ENCODE measurements around the gene GRAMD1A. TPM values are rescaled to one million over a fixed set of nuclear protein-coding genes. Genes with fewer than 3 reads are reported as not detected.

Gene GRAMD1A
- total RNA-seq, 1 experiment from 2014 or later: 24.8 TPM

DNA sequence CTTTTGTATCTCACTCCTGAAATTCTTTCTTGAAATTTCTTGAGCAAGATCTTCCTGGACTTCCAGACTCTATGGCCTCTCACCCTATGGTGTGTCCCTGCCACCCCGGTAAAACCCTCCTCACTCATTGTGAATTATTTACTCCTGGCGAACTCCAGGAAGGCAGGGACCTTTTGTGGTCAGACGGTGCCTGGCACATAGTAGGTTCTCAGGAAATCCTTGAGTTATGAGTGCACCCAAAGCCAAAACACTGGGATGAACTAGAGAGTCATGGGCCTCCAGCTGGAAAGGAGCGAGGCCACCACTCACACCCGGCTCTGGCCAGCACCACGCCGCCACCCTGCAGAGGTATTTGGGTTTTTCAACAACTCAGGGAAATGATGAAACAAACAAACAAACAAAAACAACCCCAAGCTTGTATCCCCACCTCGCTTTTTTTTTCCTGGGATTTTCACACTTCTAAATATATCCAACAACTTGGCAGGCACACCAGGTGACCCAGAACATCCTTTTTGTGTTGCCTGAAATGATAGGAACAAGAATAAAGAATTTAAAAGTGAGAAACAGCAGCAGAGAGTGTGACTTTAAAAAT, 52.6 kb downstream of the GRAMD1A start:
- DNase-seq (ENCODE audit: low spot score): no peak

- DNase-seq (ENCODE audit: low spot score): no peak
These were observed 53.7 kb downstream of the GRAMD1A start for GRCh38 chr19:35053667-35054293.

DNA sequence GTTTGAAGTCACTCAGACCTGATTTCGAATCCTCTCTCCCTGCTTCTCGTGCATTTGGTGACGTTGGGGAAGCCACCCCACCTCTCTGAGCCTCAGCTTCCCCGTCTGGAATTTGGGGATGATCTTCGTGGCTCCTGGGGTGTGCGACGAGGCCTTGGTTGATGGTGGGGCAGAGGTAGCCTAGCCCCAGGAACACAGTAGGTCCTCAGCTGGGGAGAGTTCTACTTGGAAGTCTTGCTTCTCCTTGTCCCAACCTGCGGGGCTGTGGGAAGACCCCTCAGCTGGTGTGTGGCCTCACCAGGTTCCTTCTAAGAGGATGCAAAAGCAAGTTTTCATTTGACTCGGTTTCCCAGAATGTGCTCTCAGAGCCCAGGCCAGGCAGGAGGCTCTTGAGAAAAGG, 54.5 kb downstream of the GRAMD1A start:
- DNase-seq (ENCODE audit: low spot score): no peak

DNA sequence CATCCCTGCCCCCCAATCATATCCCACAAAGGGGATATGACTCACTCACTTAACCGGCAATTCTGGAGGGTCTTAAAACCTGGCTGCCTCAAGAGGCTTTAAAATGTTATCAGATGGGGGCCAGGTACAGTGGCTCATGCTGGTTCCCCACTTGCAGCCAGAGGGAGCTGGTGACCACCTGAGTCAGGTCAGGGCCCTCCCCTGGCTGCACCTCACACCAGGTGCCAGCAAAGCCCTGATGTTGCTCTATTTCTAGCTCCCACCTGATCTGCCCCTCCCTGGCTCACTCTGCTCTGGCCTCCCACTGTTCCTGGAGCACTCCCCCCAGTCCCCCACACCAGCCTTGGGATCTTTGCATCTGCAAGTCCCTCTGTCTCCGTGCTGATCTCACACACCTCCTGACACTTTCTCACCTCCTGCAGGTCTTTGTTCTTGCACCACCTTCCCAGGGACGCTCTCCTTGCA, 55.6 kb downstream of the GRAMD1A start:
- DNase-seq (ENCODE audit: low spot score): peak; percentile 59

DNA sequence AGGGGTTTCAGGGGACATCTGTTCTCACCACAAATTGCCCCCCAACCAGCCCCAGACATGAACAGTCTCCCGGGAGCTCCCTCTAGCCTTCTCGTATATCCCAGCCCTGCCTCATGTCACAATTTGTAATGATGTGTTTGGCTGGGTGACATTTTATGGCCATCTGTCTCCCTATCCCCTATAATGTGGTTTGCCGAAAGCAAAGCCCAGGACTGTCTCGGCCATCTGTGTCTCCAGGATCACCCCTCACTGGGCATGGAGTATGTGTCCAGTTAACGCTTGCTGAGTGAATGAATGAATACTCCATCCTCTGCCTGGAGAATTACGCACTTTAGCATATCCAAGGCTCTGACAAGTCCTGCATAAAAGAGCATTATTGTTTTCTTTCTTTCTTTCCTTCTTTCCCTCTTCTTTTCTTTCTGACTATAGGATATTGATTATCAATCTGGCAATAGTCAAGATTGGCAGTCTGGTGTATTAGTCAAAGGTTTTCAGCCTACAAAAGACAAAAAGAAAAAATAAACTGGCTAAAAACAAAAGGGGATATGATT, 56.5 kb downstream of the GRAMD1A start:
- no peak for DNase-seq (ENCODE audit: low spot score)

- DNase-seq (ENCODE audit: low spot score): no peak
These were observed 58.2 kb downstream of the GRAMD1A start for GRCh38 chr19:35058370-35058769.

- DNase-seq (ENCODE audit: low spot score): no peak
These were observed 59.1 kb downstream of the GRAMD1A start for GRCh38 chr19:35059006-35059798.

DNA sequence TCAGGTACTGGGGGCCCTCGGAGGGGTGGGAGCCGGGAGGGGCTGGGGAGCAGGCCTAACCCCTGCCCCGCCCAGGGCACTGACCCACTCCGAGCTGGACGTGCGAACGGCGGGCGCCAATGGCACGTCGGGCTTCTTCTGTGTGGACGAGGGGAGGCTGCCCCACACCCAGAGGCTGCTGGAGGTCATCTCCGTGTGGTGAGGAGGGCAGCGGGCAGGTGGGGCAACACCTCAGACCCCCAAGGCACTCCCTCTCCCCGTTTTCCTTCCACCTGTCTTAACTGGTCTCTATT, 59.6 kb downstream of the GRAMD1A start:
- DNase-seq (ENCODE audit: low spot score): no peak

DNA sequence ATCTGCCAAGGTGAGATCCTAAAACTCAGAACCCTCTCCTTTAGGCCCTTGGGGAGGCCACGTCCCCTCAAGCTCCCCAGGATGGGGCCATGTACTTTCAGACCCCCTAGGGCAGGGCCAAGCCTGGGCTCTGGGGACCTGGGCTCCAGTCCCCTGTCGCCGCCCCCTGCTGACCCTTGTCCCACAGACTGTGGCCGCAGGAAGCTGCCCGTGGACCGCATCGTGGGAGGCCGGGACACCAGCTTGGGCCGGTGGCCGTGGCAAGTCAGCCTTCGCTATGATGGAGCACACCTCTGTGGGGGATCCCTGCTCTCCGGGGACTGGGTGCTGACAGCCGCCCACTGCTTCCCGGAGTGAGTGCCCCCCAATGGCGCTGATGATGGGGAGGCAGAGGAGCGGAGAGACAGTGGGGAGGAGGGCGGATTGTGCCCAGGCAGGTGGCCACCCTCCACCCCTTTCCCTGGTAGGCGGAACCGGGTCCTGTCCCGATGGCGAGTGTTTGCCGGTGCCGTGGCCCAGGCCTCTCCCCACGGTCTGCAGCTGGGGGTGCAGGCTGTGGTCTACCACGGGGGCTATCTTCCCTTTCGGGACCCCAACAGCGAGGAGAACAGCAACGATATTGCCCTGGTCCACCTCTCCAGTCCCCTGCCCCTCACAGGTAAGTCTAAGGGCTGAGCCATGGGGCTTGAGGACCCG, 60.2 kb downstream of the GRAMD1A start:
- DNase-seq (ENCODE audit: low spot score): no peak

- no peak for DNase-seq (ENCODE audit: low spot score)
These were observed 61.7 kb downstream of the GRAMD1A start for GRCh38 chr19:35061583-35062373.

GRCh38 chr19:35062942-35063341, 62.8 kb downstream of the GRAMD1A start:
- no peak for DNase-seq (ENCODE audit: low spot score)

- no peak for DNase-seq (ENCODE audit: low spot score)
These were observed 64.1 kb downstream of the GRAMD1A start for GRCh38 chr19:35063940-35064818.

- DNase-seq (ENCODE audit: low spot score): no peak
These were observed 65.5 kb downstream of the GRAMD1A start for GRCh38 chr19:35065574-35065973.

DNA sequence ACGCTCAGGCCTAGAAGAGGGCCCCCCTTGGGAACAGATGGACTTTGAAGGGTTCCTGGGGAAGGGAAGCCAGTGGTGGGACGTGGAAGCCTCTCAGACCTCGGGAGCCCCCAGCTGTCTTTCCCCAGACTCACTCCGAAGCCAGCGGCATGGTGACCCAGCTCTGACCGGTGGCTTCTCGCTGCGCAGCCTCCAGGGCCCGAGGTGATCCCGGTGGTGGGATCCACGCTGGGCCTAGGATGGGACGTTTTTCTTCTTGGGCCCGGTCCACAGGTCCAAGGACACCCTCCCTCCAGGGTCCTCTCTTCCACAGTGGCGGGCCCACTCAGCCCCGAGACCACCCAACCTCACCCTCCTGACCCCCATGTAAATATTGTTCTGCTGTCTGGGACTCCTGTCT, 66.0 kb downstream of the GRAMD1A start:
- no peak for DNase-seq (ENCODE audit: low spot score)

DNA sequence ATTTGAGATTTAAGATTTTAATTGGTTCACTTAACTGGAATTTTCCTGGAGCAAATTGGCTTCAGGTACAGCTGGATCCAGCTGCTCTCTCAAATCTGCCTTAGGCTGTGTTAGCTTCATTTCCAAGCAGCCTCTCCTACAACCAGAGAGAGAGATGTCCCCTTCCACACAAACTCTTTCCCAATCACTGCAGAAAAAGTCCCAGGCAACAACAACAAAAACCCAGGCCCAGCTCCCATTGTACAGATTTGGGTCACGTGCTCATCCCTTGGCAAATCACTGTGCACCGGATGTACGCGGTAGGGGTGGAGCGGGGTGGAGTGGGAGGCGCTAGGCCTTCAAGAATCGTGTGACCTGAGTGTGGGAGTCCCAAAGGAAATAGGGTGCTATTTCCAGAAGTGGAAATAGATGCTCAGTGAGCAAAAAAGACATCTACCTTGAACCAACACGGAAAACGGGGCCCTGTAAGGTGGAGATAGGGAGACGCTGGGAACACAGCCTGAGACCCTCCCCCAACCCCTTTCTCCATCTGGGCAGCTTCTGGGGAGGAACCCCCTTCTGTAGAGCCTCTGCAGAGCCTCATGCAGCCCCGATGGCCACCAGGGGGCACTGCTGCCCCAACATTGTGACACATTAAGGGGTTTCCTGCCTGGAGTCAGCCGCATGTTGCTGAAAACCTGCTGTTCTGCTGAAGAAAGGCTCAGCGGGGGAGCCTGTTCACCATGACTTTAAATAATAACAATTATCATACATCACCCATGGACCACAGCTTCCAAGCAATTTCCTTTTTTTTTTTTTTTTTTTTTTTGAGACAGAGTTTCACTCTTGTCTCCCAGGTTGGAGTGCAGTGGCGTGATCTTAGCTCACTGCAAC, 66.8 kb downstream of the GRAMD1A start:
- DNase-seq (ENCODE audit: low spot score): peak; percentile 96

DNA sequence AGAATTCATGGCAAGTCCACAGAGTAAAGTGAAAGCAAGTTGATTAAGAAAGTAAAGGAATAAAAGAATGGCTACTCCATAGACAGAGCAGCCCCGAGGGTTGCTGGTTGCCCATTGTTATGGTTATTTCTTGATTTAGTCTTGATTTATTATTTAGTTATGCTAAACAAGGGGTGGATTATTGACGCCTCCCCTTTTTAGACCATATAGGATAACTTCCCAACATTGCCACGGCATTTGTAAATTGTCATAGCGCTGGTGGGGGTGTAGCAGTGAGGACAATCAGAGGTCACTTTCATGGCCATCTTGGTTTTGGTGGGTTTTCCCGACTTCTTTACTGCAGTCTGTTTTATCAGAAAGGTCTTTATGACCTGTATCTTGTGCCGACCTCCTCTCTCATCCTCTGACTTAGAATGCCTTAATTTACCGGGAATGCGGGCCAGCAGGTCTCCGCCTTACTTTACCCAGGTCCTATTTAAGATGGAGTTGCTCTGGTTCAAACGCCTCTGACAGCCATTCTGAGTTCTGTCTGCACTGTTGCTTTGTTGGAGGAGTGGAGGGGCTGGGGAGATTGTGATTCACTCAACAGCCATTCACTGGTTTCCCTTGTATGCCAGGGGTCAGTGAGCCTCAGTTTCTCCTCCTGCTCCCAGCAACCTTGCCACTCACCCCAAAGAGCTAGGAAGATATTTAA, 69.0 kb downstream of the GRAMD1A start:
- no peak for DNase-seq (ENCODE audit: low spot score)

DNA sequence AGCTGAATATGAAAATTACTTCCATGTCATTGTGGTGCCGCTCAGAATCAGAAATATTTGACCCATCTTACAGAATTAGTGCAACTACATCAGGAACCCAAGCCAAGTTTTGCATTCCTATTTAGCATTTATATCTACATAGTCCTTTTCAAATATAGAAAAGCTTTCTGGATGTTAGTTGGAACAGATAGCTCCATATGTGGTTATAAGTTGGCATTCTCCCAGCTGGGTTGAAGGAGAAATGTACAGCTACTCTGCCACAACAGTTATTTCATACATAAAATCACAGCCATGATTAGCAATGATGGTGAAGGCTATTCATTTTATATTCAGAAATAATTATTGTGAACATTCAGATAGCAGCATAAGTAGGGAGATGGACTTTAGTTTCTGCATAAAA, 69.6 kb downstream of the GRAMD1A start:
- no peak for DNase-seq (ENCODE audit: low spot score)

DNA sequence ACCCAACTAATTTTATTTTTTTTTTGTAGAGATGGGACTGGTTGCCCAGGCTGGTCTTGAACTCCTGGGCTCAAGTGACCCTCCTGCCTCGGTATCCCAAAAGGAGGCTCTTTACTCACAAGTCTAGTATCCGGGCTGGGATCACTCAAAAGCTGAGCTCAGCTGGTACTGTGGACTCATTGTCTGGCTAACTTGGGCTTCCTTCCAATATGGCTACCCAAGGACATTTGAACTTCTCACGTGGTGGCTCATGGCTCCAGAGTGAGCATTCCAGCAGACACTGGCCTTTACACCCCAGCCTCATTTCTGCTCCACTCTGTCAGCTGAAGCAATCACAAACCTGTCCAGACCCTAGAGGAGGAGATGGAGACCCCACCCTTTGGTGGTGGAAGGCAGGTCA, 70.3 kb downstream of the GRAMD1A start:
- DNase-seq (ENCODE audit: low spot score): no peak

GRCh38 chr19:35073516-35073915, 73.4 kb downstream of the GRAMD1A start:
- DNase-seq (ENCODE audit: low spot score): no peak

Data from HT-29 (cell line).